Measurements from ENCODE around the gene AIG1. TPM values are rescaled to one million over a fixed set of nuclear protein-coding genes. Genes with fewer than 3 reads are reported as not detected.

AIG1 gene
- total and polyA plus RNA-seq, 2 of the 13 experiments (the other 11 are each of a cell fraction or from before 2014, with no cell fraction given), result 115 to 197 TPM

DNA sequence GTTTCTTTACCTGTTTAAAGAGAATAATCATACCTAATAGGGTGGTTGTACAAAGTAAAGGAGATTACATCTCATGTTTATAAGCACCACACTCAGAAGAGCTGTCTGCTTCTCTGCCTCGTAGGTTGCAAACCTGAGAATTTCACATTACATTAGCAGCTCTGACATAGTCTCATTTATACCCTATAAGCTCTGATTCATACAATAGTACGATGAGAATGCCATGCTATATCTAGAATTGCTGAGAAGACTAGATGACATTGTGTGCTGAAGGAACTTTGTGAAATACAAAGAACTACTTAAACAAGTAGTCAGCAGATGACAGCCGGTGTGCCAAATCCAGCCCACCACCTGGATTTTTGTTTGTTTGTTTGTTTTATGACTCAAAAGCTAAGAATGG lies 268.6 kb downstream of the AIG1 start:
- FAIRE-seq (no peak), ATAC-seq (no peak), DNase-seq (ENCODE audit: low spot score) (no peak)
- 90% methylated on average over 3 of the region's 3 CpGs for WGBS (ENCODE audit: low lambda C conversion rate)
- Histone ChIP-seq H3K36me3 (replicated peaks in 1 of 2; ENCODE audit: control insufficient read depth in 1 of 2, insufficient read depth in 2 of 2, low read length in 2 of 2) (peaks cover 0 to 9% of the 10 kb centered on the region in 2 experiments; a peak in 2 of 5 replicates), H3K4me1 (ENCODE audit: insufficient read depth, low read length) (no peaks in the 10 kb centered on the region), H3K9ac (ENCODE audit: insufficient read depth, low read depth, low read length) (no peak overlapping the region), H3K79me2 (ENCODE audit: insufficient read depth, low read length) (no peaks in the 10 kb centered on the region), H4K20me1 (ENCODE audit: insufficient read depth, low read length) (no peaks in the 10 kb centered on the region), H3K4me2 (ENCODE audit: low read depth, low read length) (no peak overlapping the region), H2AFZ (ENCODE audit: low read length) (no peak overlapping the region), H3K9me3 (ENCODE audit: low read length) (no peaks in the 10 kb centered on the region), H3K27me3 (ENCODE audit: control insufficient read depth in 1 of 2, insufficient read depth in 2 of 2, low read length in 2 of 2) (no peaks in the 10 kb centered on the region), H3K4me3 (replicated peaks in 1 of 3; ENCODE audit: insufficient read depth in 1 of 3, low read depth in 2 of 3, low read length in 3 of 3) (no peak overlapping the region), H3K27ac (ENCODE audit: extremely low read length, insufficient read depth, low read length) (no peak overlapping the region)
- intact Hi-C loops (cut with micrococcal nuclease; ENCODE audit: unreplicated experiment) (no loop called here), in situ Hi-C loops (cut with HindIII; ENCODE audit: extremely low pct_ligation_motif_present, low pct_unique_long_range_greater_than_20kb) (no loop called here)
- BruUV-seq (replicated peaks), result no TSS peak
- no peak for TF ChIP-seq JDP2 (CRISPR knock-in tag; IDR thresholded peaks at IDR 0.05; ENCODE audit: borderline replicate concordance)
- no peak for TF ChIP-seq SIN3A (IDR thresholded peaks at IDR 0.05; ENCODE audit: borderline replicate concordance, low read depth, low read length)
- TF ChIP-seq ZNF550 (CRISPR knock-in tag; IDR thresholded peaks at IDR 0.05; ENCODE audit: borderline replicate concordance), result no peak
- TF ChIP-seq SYNCRIP (IDR thresholded peaks at IDR 0.05; ENCODE audit: insufficient read depth, low read depth, low read length), result no peak
- TF ChIP-seq THAP11 (CRISPR knock-in tag; IDR thresholded peaks at IDR 0.05), result no peak
- TF ChIP-seq ZNF776 (CRISPR knock-in tag; IDR thresholded peaks at IDR 0.05), result no peak
- no peak for TF ChIP-seq NPAS2 (CRISPR knock-in tag; IDR thresholded peaks at IDR 0.05; ENCODE audit: borderline replicate concordance)
- TF ChIP-seq ZNF597 (CRISPR knock-in tag; IDR thresholded peaks at IDR 0.05), result no peak
- TF ChIP-seq ZSCAN31 (CRISPR knock-in tag; IDR thresholded peaks at IDR 0.05; ENCODE audit: low read depth), result no peak
- ChIA-PET CTCF (ENCODE audit: low intra/inter-chr PET ratio, low total read pairs) (no interaction called here), POLR2A (no interaction called here)

Measured in HepG2 (cell line).